HG02798 (cell line): ENCODE data around the gene ENPP4.

ENCODE experiments used
- ATAC-seq: cut with Tn5 transposase; IDR thresholded peaks from one replicate; pipeline ENCODE4 v1.9.1; 2021; ENCODE audit warnings: mild to moderate bottlenecking; ENCODE audit not compliant: unreplicated experiment, poor library complexity

ENPP4 gene

DNA sequence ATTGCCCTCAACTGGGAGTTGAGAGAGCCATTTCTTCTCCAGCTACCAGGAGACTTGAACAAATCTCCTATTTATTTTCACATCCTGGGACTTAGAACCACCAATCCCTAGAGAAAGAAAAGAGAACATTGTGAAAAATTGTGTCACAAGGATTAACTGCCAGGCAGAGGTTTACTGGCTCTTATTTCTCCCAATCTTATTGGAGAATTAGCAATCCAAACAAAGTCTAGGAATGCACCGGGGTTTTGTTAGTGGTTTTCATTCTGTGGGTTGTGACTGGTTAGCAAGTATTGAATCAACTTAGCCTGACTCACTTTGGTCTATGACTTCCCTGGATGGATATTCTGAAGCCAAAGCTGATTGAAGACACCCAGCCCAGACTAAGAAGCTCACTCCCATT, 62.2 kb downstream of the ENPP4 start:
- ATAC-seq, result no peak
